Ishikawa (cell line): ENCODE measurements around the gene PSMD13.

Source experiments
- RAD21 ChIP-seq: IDR thresholded peaks from 2 replicates; pipeline ENCODE4 v1.6.1; 2012; ENCODE audit warnings: low read depth
- TAF1 ChIP-seq: IDR thresholded peaks from 2 replicates; pipeline ENCODE4 v1.6.1; 2012; ENCODE audit warnings: low read depth, mild to moderate bottlenecking
- TF ChIP-seq, protein P1 (sequence below): IDR thresholded peaks from 2 replicates; pipeline ENCODE4 v1.6.1; 2012; ENCODE audit warnings: low read depth, mild to moderate bottlenecking

DNA sequence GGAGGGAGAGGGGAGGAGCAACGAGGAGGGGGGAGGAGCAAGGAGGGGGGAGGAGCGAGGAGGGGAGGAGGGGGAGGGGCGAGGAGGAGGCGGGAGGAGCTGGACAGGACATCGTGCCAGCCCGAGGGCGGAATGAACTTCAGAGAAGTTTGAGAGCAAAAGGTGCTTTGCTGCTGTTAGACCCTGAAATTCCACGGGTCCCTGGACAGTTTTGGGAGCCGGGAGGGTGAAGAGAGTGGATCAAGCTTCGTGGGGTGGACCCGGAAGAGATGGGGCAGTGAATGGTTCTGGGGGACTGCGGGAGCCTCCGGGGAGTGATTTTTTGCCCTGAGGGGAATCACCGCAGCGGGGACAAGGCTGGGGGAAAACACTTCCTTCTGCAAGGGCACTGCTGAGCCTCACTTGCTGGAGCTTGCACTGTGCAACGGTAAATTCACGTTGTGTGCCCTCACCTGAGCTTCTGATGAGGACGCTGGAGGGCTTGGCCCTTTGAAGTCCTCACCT is 30.8 kb downstream of the PSMD13 start:
- TF ChIP-seq TAF1 (no peak), RAD21 (no peak)
- TF ChIP-seq, protein P1, sequence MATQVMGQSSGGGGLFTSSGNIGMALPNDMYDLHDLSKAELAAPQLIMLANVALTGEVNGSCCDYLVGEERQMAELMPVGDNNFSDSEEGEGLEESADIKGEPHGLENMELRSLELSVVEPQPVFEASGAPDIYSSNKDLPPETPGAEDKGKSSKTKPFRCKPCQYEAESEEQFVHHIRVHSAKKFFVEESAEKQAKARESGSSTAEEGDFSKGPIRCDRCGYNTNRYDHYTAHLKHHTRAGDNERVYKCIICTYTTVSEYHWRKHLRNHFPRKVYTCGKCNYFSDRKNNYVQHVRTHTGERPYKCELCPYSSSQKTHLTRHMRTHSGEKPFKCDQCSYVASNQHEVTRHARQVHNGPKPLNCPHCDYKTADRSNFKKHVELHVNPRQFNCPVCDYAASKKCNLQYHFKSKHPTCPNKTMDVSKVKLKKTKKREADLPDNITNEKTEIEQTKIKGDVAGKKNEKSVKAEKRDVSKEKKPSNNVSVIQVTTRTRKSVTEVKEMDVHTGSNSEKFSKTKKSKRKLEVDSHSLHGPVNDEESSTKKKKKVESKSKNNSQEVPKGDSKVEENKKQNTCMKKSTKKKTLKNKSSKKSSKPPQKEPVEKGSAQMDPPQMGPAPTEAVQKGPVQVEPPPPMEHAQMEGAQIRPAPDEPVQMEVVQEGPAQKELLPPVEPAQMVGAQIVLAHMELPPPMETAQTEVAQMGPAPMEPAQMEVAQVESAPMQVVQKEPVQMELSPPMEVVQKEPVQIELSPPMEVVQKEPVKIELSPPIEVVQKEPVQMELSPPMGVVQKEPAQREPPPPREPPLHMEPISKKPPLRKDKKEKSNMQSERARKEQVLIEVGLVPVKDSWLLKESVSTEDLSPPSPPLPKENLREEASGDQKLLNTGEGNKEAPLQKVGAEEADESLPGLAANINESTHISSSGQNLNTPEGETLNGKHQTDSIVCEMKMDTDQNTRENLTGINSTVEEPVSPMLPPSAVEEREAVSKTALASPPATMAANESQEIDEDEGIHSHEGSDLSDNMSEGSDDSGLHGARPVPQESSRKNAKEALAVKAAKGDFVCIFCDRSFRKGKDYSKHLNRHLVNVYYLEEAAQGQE = no peak
